ENCODE results near the gene INSR.

Gene INSR

DNA sequence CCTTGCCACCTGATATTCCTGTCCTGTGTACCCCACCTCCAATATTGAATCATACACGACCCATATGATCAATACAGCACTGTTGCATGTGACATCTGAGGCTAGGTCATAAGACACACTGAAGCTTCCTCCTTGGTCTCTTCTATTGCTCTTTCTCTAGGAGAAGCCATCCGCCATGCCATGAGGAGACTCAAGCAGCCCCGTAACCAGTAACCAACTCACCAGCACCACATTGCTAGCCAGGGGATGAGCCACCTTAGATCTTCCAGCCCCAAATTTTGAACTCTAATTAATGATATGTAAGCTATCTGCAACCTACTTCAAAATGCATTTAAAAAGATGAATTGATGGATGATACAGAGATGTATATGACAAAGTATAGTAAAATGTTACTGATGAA lies 196.1 kb downstream of the INSR start:
- no peak overlapping the region for H3K4me3 ChIP-seq (ENCODE audit: low read depth, low read length)
- CTCF ChIA-PET: interaction anchor here (1.0 to 7.1 kb wide), 2 partner anchors 11 to 241 kb away, joined by 3 to 167 read pairs; no protein-coding TSS in a partner anchor
- POLR2A ChIA-PET: interaction anchor here (1.4 kb wide), 1 partner anchor 29 kb away, joined by 4 read pairs; the partner anchor contains the start of gene ZNF557
- TF ChIP-seq, protein P1, sequence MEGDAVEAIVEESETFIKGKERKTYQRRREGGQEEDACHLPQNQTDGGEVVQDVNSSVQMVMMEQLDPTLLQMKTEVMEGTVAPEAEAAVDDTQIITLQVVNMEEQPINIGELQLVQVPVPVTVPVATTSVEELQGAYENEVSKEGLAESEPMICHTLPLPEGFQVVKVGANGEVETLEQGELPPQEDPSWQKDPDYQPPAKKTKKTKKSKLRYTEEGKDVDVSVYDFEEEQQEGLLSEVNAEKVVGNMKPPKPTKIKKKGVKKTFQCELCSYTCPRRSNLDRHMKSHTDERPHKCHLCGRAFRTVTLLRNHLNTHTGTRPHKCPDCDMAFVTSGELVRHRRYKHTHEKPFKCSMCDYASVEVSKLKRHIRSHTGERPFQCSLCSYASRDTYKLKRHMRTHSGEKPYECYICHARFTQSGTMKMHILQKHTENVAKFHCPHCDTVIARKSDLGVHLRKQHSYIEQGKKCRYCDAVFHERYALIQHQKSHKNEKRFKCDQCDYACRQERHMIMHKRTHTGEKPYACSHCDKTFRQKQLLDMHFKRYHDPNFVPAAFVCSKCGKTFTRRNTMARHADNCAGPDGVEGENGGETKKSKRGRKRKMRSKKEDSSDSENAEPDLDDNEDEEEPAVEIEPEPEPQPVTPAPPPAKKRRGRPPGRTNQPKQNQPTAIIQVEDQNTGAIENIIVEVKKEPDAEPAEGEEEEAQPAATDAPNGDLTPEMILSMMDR (IDR thresholded peaks at IDR 0.05; ENCODE audit: insufficient read depth, low read length, missing control alignments): no peak
- no peak for DNase-seq (ENCODE audit: low read depth, low spot score)

DNA sequence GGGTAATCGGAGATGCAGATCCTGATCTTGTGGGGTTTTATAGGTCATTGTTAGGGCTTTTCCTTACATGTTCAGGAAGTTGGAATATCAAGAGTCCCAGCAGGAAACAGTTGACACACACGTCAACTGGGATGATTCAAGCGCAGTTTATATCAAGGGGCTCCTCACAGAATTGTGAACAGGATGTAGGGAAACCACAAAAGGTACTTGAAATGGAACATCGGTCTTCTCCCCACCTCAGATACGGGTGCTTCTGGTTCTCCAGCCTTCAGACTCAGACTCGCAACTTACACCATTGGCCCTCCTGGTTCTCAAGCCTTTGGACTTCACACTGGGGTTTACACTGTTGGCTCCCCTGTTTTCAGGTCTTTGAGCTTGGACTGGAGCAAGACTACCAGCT lies 205.2 kb downstream of the INSR start:
- ChIA-PET POLR2A (no interaction called here), CTCF (no interaction called here)
- TF ChIP-seq, protein P1 (IDR thresholded peaks at IDR 0.05; ENCODE audit: insufficient read depth, low read length, missing control alignments): no peak
- no peak overlapping the region for H3K4me3 ChIP-seq (ENCODE audit: low read depth, low read length)
- DNase-seq (ENCODE audit: low read depth, low spot score): no peak

DNA sequence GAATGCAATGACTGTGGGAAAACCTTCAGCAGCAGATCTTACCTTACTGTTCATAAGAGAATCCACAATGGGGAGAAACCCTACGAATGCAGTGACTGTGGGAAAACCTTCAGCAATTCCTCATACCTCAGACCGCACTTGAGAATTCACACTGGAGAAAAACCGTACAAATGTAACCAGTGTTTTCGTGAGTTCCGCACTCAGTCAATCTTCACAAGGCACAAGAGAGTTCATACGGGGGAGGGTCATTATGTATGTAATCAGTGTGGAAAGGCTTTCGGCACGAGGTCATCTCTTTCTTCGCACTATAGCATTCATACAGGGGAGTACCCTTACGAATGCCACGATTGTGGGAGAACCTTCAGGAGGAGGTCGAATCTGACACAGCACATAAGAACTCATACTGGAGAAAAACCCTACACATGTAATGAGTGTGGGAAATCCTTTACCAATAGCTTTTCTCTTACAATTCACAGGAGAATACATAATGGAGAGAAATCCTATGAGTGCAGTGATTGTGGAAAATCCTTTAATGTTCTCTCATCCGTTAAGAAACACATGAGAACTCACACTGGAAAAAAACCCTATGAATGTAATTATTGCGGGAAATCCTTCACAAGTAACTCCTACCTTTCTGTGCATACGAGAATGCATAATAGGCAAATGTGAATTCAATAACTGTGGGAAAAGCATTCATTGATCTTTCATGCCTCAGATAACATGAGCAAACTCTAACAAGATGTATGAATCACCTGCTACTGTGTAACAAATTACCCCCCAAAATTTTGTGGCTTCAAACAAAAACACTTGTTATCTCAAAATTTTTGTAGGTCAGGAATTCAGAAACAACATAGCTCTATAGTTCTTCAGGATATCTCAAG lies 210.9 kb downstream of the INSR start:
- TF ChIP-seq, protein P1 (IDR thresholded peaks at IDR 0.05; ENCODE audit: insufficient read depth, low read length, missing control alignments): no peak
- CTCF ChIA-PET: interaction anchor here (0.8 kb wide), 1 partner anchor 19 kb away, joined by 3 read pairs; no protein-coding TSS in a partner anchor
- DNase-seq (ENCODE audit: low read depth, low spot score): no peak
- POLR2A ChIA-PET: no interaction called here
- no peak overlapping the region for H3K4me3 ChIP-seq (ENCODE audit: low read depth, low read length)

DNA sequence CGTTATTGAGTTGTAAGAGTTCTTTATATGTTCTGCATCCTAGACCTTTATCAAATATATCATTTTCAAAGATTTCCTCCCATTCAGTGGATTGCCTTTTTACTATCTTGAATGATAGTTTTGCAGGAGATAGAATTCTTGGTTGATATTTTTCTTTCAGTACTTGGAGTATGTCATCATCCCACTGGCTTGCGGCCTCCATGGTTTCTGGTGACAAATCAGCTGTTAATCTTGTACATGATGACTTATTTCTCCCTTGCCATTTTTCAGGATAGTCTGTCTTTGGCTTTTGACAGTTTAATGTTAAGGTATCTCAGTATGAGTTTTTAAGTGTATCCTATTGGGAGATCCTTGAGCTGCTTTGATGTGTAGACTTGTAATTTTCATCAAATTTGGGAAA lies 216.2 kb downstream of the INSR start:
- no peak overlapping the region for H3K4me3 ChIP-seq (ENCODE audit: low read depth, low read length)
- ChIA-PET CTCF (no interaction called here), POLR2A (no interaction called here)
- no peak for DNase-seq (ENCODE audit: low read depth, low spot score)
- TF ChIP-seq, protein P1 (IDR thresholded peaks at IDR 0.05; ENCODE audit: insufficient read depth, low read length, missing control alignments): no peak

DNA sequence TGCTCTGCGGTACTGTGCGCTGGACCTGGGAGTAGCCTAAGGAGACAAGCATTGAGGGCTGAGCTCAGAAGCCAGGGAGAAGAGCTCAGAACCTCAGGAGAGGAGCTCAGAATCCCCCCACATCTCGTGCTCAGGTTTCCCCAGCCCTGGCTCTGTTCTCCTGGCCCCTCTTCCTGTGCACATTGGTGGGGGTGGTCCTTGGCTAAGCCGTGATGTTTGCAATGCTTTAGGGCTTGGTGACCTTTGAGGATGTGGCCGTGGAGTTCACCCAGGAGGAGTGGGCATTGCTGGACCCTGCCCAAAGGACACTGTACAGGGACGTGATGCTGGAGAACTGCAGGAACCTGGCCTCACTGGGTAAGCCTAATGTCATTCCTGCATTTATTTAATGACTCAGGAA lies 218.1 kb downstream of the INSR start:
- no peak overlapping the region for H3K4me3 ChIP-seq (ENCODE audit: low read depth, low read length)
- ChIA-PET POLR2A (no interaction called here), CTCF (no interaction called here)
- TF ChIP-seq, protein P1 (IDR thresholded peaks at IDR 0.05; ENCODE audit: insufficient read depth, low read length, missing control alignments): no peak
- DNase-seq (ENCODE audit: low read depth, low spot score): no peak

DNA sequence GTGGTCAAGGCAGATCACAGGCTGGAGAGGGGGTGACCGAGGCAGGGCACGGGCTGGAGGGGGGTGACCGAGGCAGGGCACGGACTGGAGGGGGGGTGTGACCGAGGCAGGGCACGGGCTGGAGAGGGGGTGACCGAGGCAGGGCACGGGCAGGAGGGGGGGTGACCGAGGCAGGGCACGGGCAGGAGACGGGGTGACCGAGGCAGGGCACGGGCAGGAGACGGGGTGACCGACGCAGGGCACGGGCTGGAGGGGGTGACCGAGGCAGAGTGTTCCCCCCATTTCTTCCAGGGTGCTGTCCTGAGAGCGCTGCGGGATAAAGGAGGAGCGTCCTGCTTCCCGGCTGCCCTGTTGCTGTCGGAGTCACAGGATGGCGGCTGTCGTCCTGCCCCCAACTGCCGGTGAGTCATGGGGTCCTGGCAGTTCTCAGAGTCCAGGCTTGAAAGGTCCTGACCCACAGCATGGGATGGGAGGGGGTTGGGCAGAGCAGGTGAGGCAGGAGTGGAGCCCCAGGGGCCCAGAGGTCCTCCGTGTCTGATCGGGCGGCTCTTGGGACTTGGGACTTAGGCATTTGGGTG lies 219.4 kb downstream of the INSR start:
- ChIA-PET POLR2A (no interaction called here), CTCF (no interaction called here)
- TF ChIP-seq, protein P1 (IDR thresholded peaks at IDR 0.05; ENCODE audit: insufficient read depth, low read length, missing control alignments): no peak
- DNase-seq (ENCODE audit: low read depth, low spot score): no peak
- no peak overlapping the region for H3K4me3 ChIP-seq (ENCODE audit: low read depth, low read length)

All from AG04449 (cell line).